ENCODE data around the gene KIF5A.

The KIF5A gene

DNA sequence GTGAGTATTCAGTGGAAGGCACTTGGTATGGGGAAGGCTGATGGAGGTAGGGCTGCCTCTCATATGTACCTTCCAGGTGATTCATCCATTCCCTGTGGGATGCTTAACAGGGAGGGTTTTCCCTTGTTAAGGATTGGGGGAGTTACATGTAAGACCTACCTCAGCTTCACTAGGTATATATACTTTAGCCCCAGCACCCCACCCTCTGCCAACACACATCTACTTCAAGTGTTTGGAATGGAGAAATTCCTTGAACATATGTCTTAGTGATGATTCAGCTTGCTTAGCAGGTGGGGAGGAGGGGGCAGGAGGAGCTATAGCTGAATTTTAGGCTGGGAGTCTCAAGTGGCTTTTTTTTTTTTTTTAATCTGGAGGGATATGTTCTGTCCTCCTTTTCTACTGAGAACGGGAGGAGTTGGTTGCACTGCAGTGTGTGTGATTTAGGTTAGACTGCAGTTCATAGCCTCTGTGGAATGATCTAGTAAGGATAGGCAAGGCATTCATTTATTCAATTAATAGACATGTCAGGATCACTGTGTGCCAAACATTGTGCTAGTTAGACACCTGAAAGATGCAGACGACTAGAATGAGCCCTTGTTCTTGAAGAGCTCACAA is 42.8 kb downstream of the KIF5A start:
- no peak overlapping the region for H3K4me3 ChIP-seq (ENCODE audit: low read length)
- no peaks in the 10 kb centered on the region for H3K9me3 ChIP-seq (ENCODE audit: low read length)
- H3K36me3 ChIP-seq (ENCODE audit: insufficient read depth, low read length): peaks cover 12% of the 10 kb centered on the region
- no peak overlapping the region for H2AFZ ChIP-seq (ENCODE audit: low read depth, low read length)
- H3K27me3 ChIP-seq (ENCODE audit: insufficient read depth, low read length): no peaks in the 10 kb centered on the region
- peaks cover 11% of the 10 kb centered on the region for H3K4me1 ChIP-seq (ENCODE audit: insufficient read depth, low read length)

- Histone ChIP-seq H2AFZ (ENCODE audit: low read depth, low read length) (no peak overlapping the region), H3K27me3 (ENCODE audit: insufficient read depth, low read length) (no peaks in the 10 kb centered on the region), H3K36me3 (ENCODE audit: insufficient read depth, low read length) (peaks cover 12% of the 10 kb centered on the region), H3K9me3 (ENCODE audit: low read length) (no peaks in the 10 kb centered on the region), H3K4me1 (ENCODE audit: insufficient read depth, low read length) (peaks cover 11% of the 10 kb centered on the region), H3K4me3 (ENCODE audit: low read length) (no peak overlapping the region)
These were observed 43.3 kb downstream of the KIF5A start for GRCh38 chr12:57593187-57593586.

DNA sequence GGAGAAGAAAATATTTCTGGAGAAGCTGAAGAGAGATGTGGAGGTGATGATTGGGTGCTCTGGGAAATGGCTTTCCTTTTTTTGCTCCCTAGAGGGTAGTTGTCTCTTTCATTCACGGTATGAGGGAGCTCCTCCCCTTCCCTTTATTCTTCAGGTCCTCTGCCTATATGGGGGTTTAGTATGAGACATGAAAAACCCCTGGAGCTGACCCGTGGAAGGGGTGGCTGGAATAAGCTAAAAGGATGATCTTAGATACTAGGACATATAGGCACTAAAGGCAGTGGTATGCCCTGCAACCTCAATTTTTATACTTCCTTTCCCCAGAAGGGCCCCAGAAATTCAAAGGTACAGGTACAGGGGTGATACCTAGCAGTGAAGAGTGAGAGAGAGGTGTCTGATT is 50.6 kb downstream of the KIF5A start:
- no peaks in the 10 kb centered on the region for H3K9me3 ChIP-seq (ENCODE audit: low read length)
- H3K36me3 ChIP-seq (ENCODE audit: insufficient read depth, low read length): peaks cover 50% of the 10 kb centered on the region
- no peaks in the 10 kb centered on the region for H3K27me3 ChIP-seq (ENCODE audit: insufficient read depth, low read length)
- H2AFZ ChIP-seq (ENCODE audit: low read depth, low read length): no peak overlapping the region
- peaks cover 18% of the 10 kb centered on the region for H3K4me1 ChIP-seq (ENCODE audit: insufficient read depth, low read length)
- H3K4me3 ChIP-seq (ENCODE audit: low read length): no peak overlapping the region

- Histone ChIP-seq H3K4me1 (ENCODE audit: insufficient read depth, low read length) (peaks cover 26% of the 10 kb centered on the region), H3K9me3 (ENCODE audit: low read length) (no peaks in the 10 kb centered on the region), H3K27me3 (ENCODE audit: insufficient read depth, low read length) (no peaks in the 10 kb centered on the region), H2AFZ (ENCODE audit: low read depth, low read length) (no peak overlapping the region), H3K36me3 (ENCODE audit: insufficient read depth, low read length) (peaks cover 52% of the 10 kb centered on the region), H3K4me3 (ENCODE audit: low read length) (no peak overlapping the region)
These were observed 52.7 kb downstream of the KIF5A start for GRCh38 chr12:57602544-57602943.

DNA sequence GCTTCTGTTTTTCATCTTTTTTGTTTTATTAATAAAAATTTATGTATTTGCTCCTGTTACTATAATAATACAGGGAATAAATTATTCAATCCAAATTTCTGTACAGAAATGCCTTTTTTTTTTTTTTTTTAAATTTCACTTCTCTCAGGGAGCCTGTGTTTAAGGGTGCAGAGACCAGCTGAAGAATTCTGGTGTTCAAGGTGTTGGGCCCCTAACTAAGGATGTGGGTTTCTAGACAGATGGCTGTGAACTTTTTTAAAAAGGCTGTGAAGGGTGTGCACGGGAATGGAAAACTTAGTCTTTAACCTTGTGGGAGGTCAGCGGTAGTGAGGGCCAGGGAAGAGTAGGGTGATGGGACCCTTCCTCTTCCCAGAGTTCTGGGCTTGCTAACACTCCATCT is 53.5 kb downstream of the KIF5A start:
- no peaks in the 10 kb centered on the region for H3K9me3 ChIP-seq (ENCODE audit: low read length)
- no peak overlapping the region for H3K4me3 ChIP-seq (ENCODE audit: low read length)
- H3K36me3 ChIP-seq (ENCODE audit: insufficient read depth, low read length): peaks cover 59% of the 10 kb centered on the region
- no peaks in the 10 kb centered on the region for H3K27me3 ChIP-seq (ENCODE audit: insufficient read depth, low read length)
- H2AFZ ChIP-seq (ENCODE audit: low read depth, low read length): no peak overlapping the region
- H3K4me1 ChIP-seq (ENCODE audit: insufficient read depth, low read length): peaks cover 26% of the 10 kb centered on the region

GRCh38 chr12:57603815-57604453 is 54.1 kb downstream of the KIF5A start:
- H3K9me3 ChIP-seq (ENCODE audit: low read length): no peaks in the 10 kb centered on the region

GRCh38 chr12:57604454-57604991 is 54.7 kb downstream of the KIF5A start, which contains the start of gene DTX3:
TSS of gene DTX3 (plus strand) at chr12:57604824. CDS start at chr12:57606518, 1,694 bp downstream.
- Histone ChIP-seq H3K36me3 (ENCODE audit: insufficient read depth, low read length) (peaks cover 60% of the 10 kb centered on the region), H3K4me3 (ENCODE audit: low read length) (peak within 1 kb of the TSS; percentile 70), H2AFZ (ENCODE audit: low read depth, low read length) (peak within 1 kb of the TSS; percentile 74), H3K27me3 (ENCODE audit: insufficient read depth, low read length) (no peaks in the 10 kb centered on the region), H3K4me1 (ENCODE audit: insufficient read depth, low read length) (peaks cover 26% of the 10 kb centered on the region), H3K9me3 (ENCODE audit: low read length) (no peaks in the 10 kb centered on the region)

More at GRCh38 chr12:57603815-57604453, 54.1 kb downstream of the KIF5A start:
- H3K36me3 ChIP-seq (ENCODE audit: insufficient read depth, low read length): peaks cover 61% of the 10 kb centered on the region
- no peaks in the 10 kb centered on the region for H3K27me3 ChIP-seq (ENCODE audit: insufficient read depth, low read length)
- peak overlapping the region; percentile 74 for H2AFZ ChIP-seq (ENCODE audit: low read depth, low read length)
- peaks cover 26% of the 10 kb centered on the region for H3K4me1 ChIP-seq (ENCODE audit: insufficient read depth, low read length)
- peak overlapping the region; percentile 70 for H3K4me3 ChIP-seq (ENCODE audit: low read length)

- Histone ChIP-seq H3K4me3 (ENCODE audit: low read length) (peak overlapping the region; percentile 70), H3K27me3 (ENCODE audit: insufficient read depth, low read length) (no peaks in the 10 kb centered on the region), H2AFZ (ENCODE audit: low read depth, low read length) (peak overlapping the region; percentile 74), H3K9me3 (ENCODE audit: low read length) (no peaks in the 10 kb centered on the region), H3K36me3 (ENCODE audit: insufficient read depth, low read length) (peaks cover 53% of the 10 kb centered on the region), H3K4me1 (ENCODE audit: insufficient read depth, low read length) (peaks cover 26% of the 10 kb centered on the region)
These were observed 55.4 kb downstream of the KIF5A start for GRCh38 chr12:57604992-57605810.

GRCh38 chr12:57605811-57606311 is 56.0 kb downstream of the KIF5A start:
- peak overlapping the region; percentile 70 for H3K4me3 ChIP-seq (ENCODE audit: low read length)

GRCh38 chr12:57606399-57606798 is 56.6 kb downstream of the KIF5A start:
- H3K4me1 ChIP-seq (ENCODE audit: insufficient read depth, low read length): peaks cover 34% of the 10 kb centered on the region
- peaks cover 42% of the 10 kb centered on the region for H3K36me3 ChIP-seq (ENCODE audit: insufficient read depth, low read length)
- H2AFZ ChIP-seq (ENCODE audit: low read depth, low read length): no peak overlapping the region
- no peaks in the 10 kb centered on the region for H3K9me3 ChIP-seq (ENCODE audit: low read length)
- H3K4me3 ChIP-seq (ENCODE audit: low read length): no peak overlapping the region
- H3K27me3 ChIP-seq (ENCODE audit: insufficient read depth, low read length): no peaks in the 10 kb centered on the region

More at GRCh38 chr12:57605811-57606311, 56.0 kb downstream of the KIF5A start:
- Histone ChIP-seq H3K27me3 (ENCODE audit: insufficient read depth, low read length) (no peaks in the 10 kb centered on the region), H3K4me1 (ENCODE audit: insufficient read depth, low read length) (peaks cover 32% of the 10 kb centered on the region), H3K36me3 (ENCODE audit: insufficient read depth, low read length) (peaks cover 47% of the 10 kb centered on the region), H3K9me3 (ENCODE audit: low read length) (no peaks in the 10 kb centered on the region), H2AFZ (ENCODE audit: low read depth, low read length) (no peak overlapping the region)

GRCh38 chr12:57606821-57607220 is 57.0 kb downstream of the KIF5A start:
- Histone ChIP-seq H3K4me3 (ENCODE audit: low read length) (no peak overlapping the region), H2AFZ (ENCODE audit: low read depth, low read length) (no peak overlapping the region), H3K27me3 (ENCODE audit: insufficient read depth, low read length) (no peaks in the 10 kb centered on the region), H3K4me1 (ENCODE audit: insufficient read depth, low read length) (peaks cover 35% of the 10 kb centered on the region), H3K9me3 (ENCODE audit: low read length) (no peaks in the 10 kb centered on the region), H3K36me3 (ENCODE audit: insufficient read depth, low read length) (peaks cover 38% of the 10 kb centered on the region)

DNA sequence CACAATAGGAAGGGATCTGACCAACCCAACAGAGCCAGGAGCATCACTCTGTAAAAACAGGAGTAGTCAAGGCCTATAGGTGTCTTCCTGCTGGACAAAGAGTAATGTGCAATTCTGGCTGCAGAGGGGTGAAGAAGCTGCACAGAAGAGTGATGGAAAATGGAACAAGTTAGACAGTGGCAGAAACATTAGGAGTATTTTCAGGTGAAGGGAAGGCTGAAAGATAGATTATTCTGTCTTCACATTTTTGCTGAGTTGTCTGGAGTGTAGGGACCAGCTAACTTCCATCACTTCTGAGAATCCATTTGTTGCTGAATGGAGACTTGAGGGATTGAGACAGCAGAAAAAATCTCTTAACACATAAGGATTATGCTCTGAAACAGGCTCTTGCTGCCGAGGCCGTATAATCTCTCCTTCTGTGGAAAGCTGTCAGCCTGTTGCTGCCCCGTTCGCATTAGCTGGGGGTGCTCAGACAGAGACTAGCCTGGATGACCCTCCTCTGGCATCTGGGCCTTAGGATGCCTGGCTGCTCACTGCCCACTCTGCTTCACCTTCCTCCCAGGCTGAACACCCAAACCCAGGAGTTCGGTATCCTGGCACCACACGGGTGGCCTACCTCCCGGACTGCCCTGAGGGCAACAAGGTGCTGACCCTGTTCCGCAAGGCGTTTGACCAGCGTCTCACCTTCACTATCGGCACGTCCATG is 58.3 kb downstream of the KIF5A start:
- no peaks in the 10 kb centered on the region for H3K9me3 ChIP-seq (ENCODE audit: low read length)
- H2AFZ ChIP-seq (ENCODE audit: low read depth, low read length): no peak overlapping the region
- no peaks in the 10 kb centered on the region for H3K27me3 ChIP-seq (ENCODE audit: insufficient read depth, low read length)
- peaks cover 40% of the 10 kb centered on the region for H3K4me1 ChIP-seq (ENCODE audit: insufficient read depth, low read length)
- peaks cover 33% of the 10 kb centered on the region for H3K36me3 ChIP-seq (ENCODE audit: insufficient read depth, low read length)
- H3K4me3 ChIP-seq (ENCODE audit: low read length): no peak overlapping the region

Data from neuron (in vitro differentiated cells).